MM.1S (cell line): ENCODE measurements around the gene COLQ.

ENCODE experiments used
- EZH2 ChIP-seq: fragments of 300-600 bp; sonication (generic); optimal IDR thresholded peaks from 2 replicates; pipeline ENCODE3; 2017; ENCODE audit warnings: low read depth, mild to moderate bottlenecking, antibody characterized with exemption, low read length, mixed read lengths
- TF ChIP-seq, protein P1 (sequence below): fragments of 300-600 bp; sonication (generic); IDR thresholded peaks from 2 replicates; pipeline ENCODE4 v1.5.1; 2016; ENCODE audit warnings: antibody characterized with exemption, low read length, mixed read lengths

GRCh38 chr3:15519096-15519495 lies 2.4 kb downstream of the COLQ start:
- TF ChIP-seq, protein P1, sequence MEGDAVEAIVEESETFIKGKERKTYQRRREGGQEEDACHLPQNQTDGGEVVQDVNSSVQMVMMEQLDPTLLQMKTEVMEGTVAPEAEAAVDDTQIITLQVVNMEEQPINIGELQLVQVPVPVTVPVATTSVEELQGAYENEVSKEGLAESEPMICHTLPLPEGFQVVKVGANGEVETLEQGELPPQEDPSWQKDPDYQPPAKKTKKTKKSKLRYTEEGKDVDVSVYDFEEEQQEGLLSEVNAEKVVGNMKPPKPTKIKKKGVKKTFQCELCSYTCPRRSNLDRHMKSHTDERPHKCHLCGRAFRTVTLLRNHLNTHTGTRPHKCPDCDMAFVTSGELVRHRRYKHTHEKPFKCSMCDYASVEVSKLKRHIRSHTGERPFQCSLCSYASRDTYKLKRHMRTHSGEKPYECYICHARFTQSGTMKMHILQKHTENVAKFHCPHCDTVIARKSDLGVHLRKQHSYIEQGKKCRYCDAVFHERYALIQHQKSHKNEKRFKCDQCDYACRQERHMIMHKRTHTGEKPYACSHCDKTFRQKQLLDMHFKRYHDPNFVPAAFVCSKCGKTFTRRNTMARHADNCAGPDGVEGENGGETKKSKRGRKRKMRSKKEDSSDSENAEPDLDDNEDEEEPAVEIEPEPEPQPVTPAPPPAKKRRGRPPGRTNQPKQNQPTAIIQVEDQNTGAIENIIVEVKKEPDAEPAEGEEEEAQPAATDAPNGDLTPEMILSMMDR, result no peak
- no peak for TF ChIP-seq EZH2
